Caco-2 (cell line): ENCODE measurements around the gene ABCA1. TPM values are rescaled to one million over a fixed set of nuclear protein-coding genes. Genes with fewer than 3 reads are reported as not detected.

ENCODE experiments used
- BruUV-seq: library from RNA; stranded (reverse); fragments of 400-500 nt; replicated peaks from 2 replicates; lab custom pipeline; 2021; lab: Mats Ljungman, UMichigan
- CTCF ChIA-PET: fragments of 300-600 bp; sonication (Branson Sonifier 250); formaldehyde crosslinking; loops from one replicate; lab custom pipeline; 2022; ENCODE audit warnings: antibody characterized with exemption; lab: Charles Lee
- POLR2A ChIA-PET: fragments of 300-600 bp; sonication (Branson Sonifier 250); formaldehyde crosslinking; loops from one replicate; lab custom pipeline; 2022; ENCODE audit warnings: antibody characterized with exemption; lab: Charles Lee
- DNase-seq, 2 experiments: peaks; one replicate each; pipeline versions ENCODE4 v3.0.0 to v3.0.0-alpha.2; 2020 to 2022
- H3K27me3 ChIP-seq: replicated peaks from 2 replicates; pipeline ENCODE4 v1.6.0; 2011; ENCODE audit warnings: low read length; ENCODE audit not compliant: control insufficient read depth, insufficient read depth
- H3K36me3 ChIP-seq: 2 replicates; pipeline ENCODE4 v1.5.1; 2011; ENCODE audit warnings: low read length; ENCODE audit not compliant: control insufficient read depth, insufficient read depth
- H3K4me1 ChIP-seq: fragments of 250-450 bp; sonication (Bioruptor Pico); 2 replicates; pipeline ENCODE4 v1.5.1; 2020; ENCODE audit warnings: mild to moderate bottlenecking
- H3K4me3 ChIP-seq: 2 replicates; pipeline ENCODE4 v1.5.1; 2011; ENCODE audit warnings: low read depth, mild to moderate bottlenecking, control low read depth, low read length
- H3K9me3 ChIP-seq: fragments of 250-450 bp; sonication (Bioruptor Pico); 2 replicates; pipeline ENCODE4 v1.5.1; 2020; ENCODE audit warnings: mild to moderate bottlenecking, moderate library complexity
- H3K27ac Mint-ChIP-seq: one replicate; pipeline ENCODE4 v1.8.0; 2022; ENCODE audit warnings: mixed read lengths; ENCODE audit not compliant: unreplicated experiment
- H3K27me3 Mint-ChIP-seq: one replicate; pipeline ENCODE4 v1.8.0; 2022; ENCODE audit warnings: mixed read lengths; ENCODE audit not compliant: insufficient read depth, unreplicated experiment
- H3K36me3 Mint-ChIP-seq: one replicate; pipeline ENCODE4 v1.8.0; 2022; ENCODE audit warnings: mild to moderate bottlenecking, mixed read lengths; ENCODE audit not compliant: insufficient read depth, unreplicated experiment
- H3K4me1 Mint-ChIP-seq: one replicate; pipeline ENCODE4 v1.8.0; 2022; ENCODE audit warnings: low read depth, mixed read lengths; ENCODE audit not compliant: unreplicated experiment
- H3K4me3 Mint-ChIP-seq: one replicate; pipeline ENCODE4 v1.8.0; 2022; ENCODE audit warnings: mild to moderate bottlenecking, moderate library complexity, mixed read lengths; ENCODE audit not compliant: unreplicated experiment
- H3K9me3 Mint-ChIP-seq: one replicate; pipeline ENCODE4 v1.8.0; 2022; ENCODE audit warnings: mixed read lengths; ENCODE audit not compliant: unreplicated experiment
- CTCF ChIP-seq, 2 experiments: fragments of 200-600 bp in 1 of 2; IDR thresholded peaks; 1 replicate in 1 of 2; 2 replicates in 1 of 2; pipeline versions ENCODE4 v1.5.1 to v1.8.0; 2011 to 2022; ENCODE audit warnings: antibody characterized with exemption in 1 of 2, control low read depth in 1 of 2, inconsistent platforms in 1 of 2, low read depth in 1 of 2, low read length in 1 of 2, mild to moderate bottlenecking in 1 of 2, moderate library complexity in 1 of 2; ENCODE audit not compliant: insufficient read depth in 1 of 2, severe bottlenecking in 1 of 2, unreplicated experiment in 1 of 2
- intact Hi-C: fragments of 100-400 bp; cut with micrococcal nuclease; formaldehyde crosslinking; loops from one replicate; pipeline ENCODE4 v1.10.0; 2022; ENCODE audit not compliant: unreplicated experiment
- total RNA-seq: library from RNA; stranded (reverse); gene quantifications from 2 replicates; pipeline ENCODE4 v1.2.3, GENCODE V29; 2022

ABCA1 gene
- total RNA-seq, 1 experiment from 2014 or later = 14.0 TPM

GRCh38 chr9:104805441-104805840 is 122.5 kb downstream of the ABCA1 start:
- intact Hi-C loops = no loop called here
- H3K4me3 ChIP-seq = no peak overlapping the region
- Mint-ChIP-seq H3K27me3 (no peaks in the 10 kb centered on the region), H3K4me1 (no peaks in the 10 kb centered on the region), H3K9me3 (no peaks in the 10 kb centered on the region), H3K27ac (no peak overlapping the region), H3K36me3 (peaks cover 18% of the 10 kb centered on the region), H3K4me3 (no peak overlapping the region)
- TF ChIP-seq CTCF (IDR thresholded peaks at IDR 0.05; ENCODE audit: insufficient read depth in 1 of 2, low read depth in 1 of 2, low read length in 1 of 2, severe bottlenecking in 1 of 2, unreplicated experiment in 1 of 2) = no peak
- POLR2A ChIA-PET = no interaction called here
- CTCF ChIA-PET = no interaction called here
- BruUV-seq = no TSS peak
- H3K27me3 ChIP-seq = no peaks in the 10 kb centered on the region
- H3K4me1 ChIP-seq = no peaks in the 10 kb centered on the region
- DNase-seq = no peak
- no peaks in the 10 kb centered on the region for H3K9me3 ChIP-seq
- H3K36me3 ChIP-seq = peaks cover 4% of the 10 kb centered on the region

- Mint-ChIP-seq H3K27ac (no peak overlapping the region), H3K36me3 (peaks cover 18% of the 10 kb centered on the region), H3K9me3 (no peaks in the 10 kb centered on the region), H3K4me1 (no peaks in the 10 kb centered on the region), H3K27me3 (no peaks in the 10 kb centered on the region), H3K4me3 (no peak overlapping the region)
- intact Hi-C loops = no loop called here
- H3K27me3 ChIP-seq = no peaks in the 10 kb centered on the region
- H3K4me3 ChIP-seq = no peak overlapping the region
- H3K4me1 ChIP-seq = no peaks in the 10 kb centered on the region
- ChIA-PET CTCF (no interaction called here), POLR2A (no interaction called here)
- no peaks in the 10 kb centered on the region for H3K9me3 ChIP-seq
- peaks cover 4% of the 10 kb centered on the region for H3K36me3 ChIP-seq
- DNase-seq = no peak
- BruUV-seq = no TSS peak
- TF ChIP-seq CTCF (IDR thresholded peaks at IDR 0.05; ENCODE audit: insufficient read depth in 1 of 2, low read depth in 1 of 2, low read length in 1 of 2, severe bottlenecking in 1 of 2, unreplicated experiment in 1 of 2) = no peak
Observed at GRCh38 chr9:104802906-104803305, 125.0 kb downstream of the ABCA1 start.

DNA sequence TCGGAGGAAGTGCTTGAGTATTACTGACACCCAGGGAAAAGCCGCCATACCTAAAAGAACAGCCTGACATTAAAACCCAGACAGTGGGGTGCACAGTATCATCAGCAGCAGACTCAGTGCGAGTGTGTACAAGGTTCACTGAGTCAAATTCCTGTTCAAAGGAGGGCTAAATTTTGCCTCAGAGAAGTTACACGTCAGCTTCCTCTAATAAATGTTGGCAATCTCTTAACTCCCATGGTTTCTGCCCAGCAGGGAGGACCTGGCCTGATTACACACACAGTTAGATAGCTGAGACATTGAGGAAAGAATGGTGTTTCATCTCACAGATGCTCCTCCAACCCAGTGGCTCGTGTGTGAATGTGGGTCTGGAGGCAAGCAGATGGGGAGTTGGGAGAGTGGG is 125.8 kb downstream of the ABCA1 start:
- POLR2A ChIA-PET = no interaction called here
- no peak for TF ChIP-seq CTCF (IDR thresholded peaks at IDR 0.05; ENCODE audit: insufficient read depth in 1 of 2, low read depth in 1 of 2, low read length in 1 of 2, severe bottlenecking in 1 of 2, unreplicated experiment in 1 of 2)
- Histone ChIP-seq H3K4me1 (no peaks in the 10 kb centered on the region), H3K27me3 (no peaks in the 10 kb centered on the region), H3K9me3 (no peaks in the 10 kb centered on the region), H3K36me3 (peaks cover 4% of the 10 kb centered on the region), H3K4me3 (no peak overlapping the region)
- no peak for DNase-seq
- peaks cover 18% of the 10 kb centered on the region for H3K36me3 Mint-ChIP-seq
- no peaks in the 10 kb centered on the region for H3K9me3 Mint-ChIP-seq
- intact Hi-C loops = no loop called here
- CTCF ChIA-PET = no interaction called here
- BruUV-seq = no TSS peak
- no peak overlapping the region for H3K27ac Mint-ChIP-seq
- no peaks in the 10 kb centered on the region for H3K27me3 Mint-ChIP-seq
- no peak overlapping the region for H3K4me3 Mint-ChIP-seq
- H3K4me1 Mint-ChIP-seq = no peaks in the 10 kb centered on the region
